Type B pancreatic cell (in vitro differentiated cells): ENCODE measurements around the gene NR6A1. TPM values are rescaled to one million over a fixed set of nuclear protein-coding genes. Genes with fewer than 3 reads are reported as not detected.

Experiments used
- DNase-seq: peaks from one replicate; pipeline ENCODE4 v3.0.0; 2021; ENCODE audit warnings: mixed read lengths; ENCODE audit not compliant: unreplicated experiment; ENCODE audit errors: extremely low spot score
- H3K27ac Mint-ChIP-seq: 2 replicates; pipeline ENCODE4 v1.8.0; 2021; ENCODE audit warnings: mild to moderate bottlenecking, mixed read lengths
- H3K27me3 Mint-ChIP-seq: 2 replicates; pipeline ENCODE4 v1.8.0; 2021; ENCODE audit warnings: mixed read lengths
- H3K36me3 Mint-ChIP-seq: 2 replicates; pipeline ENCODE4 v1.8.0; 2021; ENCODE audit warnings: mixed read lengths
- H3K4me1 Mint-ChIP-seq: one replicate; pipeline ENCODE4 v1.8.0; 2021; ENCODE audit warnings: mixed read lengths; ENCODE audit not compliant: unreplicated experiment
- H3K4me3 Mint-ChIP-seq: 2 replicates; pipeline ENCODE4 v1.8.0; 2021; ENCODE audit warnings: mild to moderate bottlenecking, mixed read lengths
- H3K9me3 Mint-ChIP-seq: 2 replicates; pipeline ENCODE4 v1.8.0; 2021; ENCODE audit warnings: mixed read lengths
- CTCF ChIP-seq: fragments of 200-600 bp; sonication (generic); conservative IDR thresholded peaks from 2 replicates; pipeline ENCODE4 v1.5.0; 2021; ENCODE audit warnings: antibody characterized with exemption, mild to moderate bottlenecking
- long read RNA-seq: library from polyadenylated mRNA; unstranded; transcript quantifications from one replicate; pipeline ENCODE4 v2.0.0, GENCODE V29; 2020
- total RNA-seq: library from RNA; stranded (reverse); gene quantifications from 2 replicates; pipeline ENCODE4 v1.2.1, GENCODE V29; 2021; ENCODE audit warnings: low replicate concordance

NR6A1 gene
- total RNA-seq, result 6.5 and 10.0 TPM in 2 replicates
- long read RNA-seq, partial matches to known transcripts, result 0 of 5 reads
- long read RNA-seq, other reads (novel, unspliced or antisense), result 5 of 5 reads

GRCh38 chr9:124771021-124771866 is at the start of gene NR6A1:
TSS of gene NR6A1 (minus strand) at chr9:124771311.
- Mint-ChIP-seq H3K36me3 (no peaks in the 10 kb centered on the region), H3K27me3 (peaks cover 54% of the 10 kb centered on the region), H3K4me3 (peak within 1 kb of the TSS; percentile 95)

DNA sequence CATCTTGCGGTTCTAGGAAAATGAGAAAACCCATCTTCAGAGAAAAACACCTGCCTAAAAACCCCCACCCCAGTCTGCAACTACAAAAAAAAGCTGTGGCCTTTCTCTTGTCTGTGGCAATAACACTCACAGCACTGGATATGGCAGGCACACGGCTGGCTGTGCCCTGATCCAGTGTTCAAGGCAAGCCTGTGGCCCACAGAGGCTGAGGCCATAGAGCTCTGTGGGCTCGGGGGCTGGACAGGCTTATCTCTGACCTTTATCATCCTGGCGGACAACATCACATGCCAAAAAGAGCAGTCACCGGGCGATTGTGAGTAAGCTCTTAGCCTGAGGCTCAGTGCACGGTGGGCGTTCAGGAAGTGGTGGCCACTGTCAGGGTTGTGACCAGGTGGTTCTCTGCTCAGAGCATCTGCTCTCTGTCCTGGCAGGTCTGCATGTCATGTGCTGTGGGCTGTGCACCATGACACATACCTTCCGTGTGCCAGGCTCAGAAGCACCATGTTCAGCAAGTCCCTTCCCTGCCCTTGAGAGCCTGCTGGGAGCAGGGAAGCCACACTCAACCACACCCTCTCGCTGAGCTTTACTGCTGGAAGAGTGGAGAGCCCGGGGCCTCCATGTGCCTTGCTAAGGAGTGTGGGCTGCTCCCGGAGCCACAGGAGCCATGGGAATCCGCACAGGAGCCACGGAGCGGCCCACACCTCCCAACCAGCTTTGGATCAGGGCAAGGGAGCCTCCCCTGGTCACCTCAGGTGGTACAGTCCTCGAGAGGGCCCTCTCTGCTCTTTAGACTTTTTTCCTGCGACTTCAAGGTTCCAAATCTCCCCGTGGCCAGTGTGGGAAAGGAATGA is 47.5 kb upstream of the NR6A1 start:
- Mint-ChIP-seq H3K36me3 (no peaks in the 10 kb centered on the region), H3K27me3 (no peaks in the 10 kb centered on the region), H3K4me1 (peaks cover 14% of the 10 kb centered on the region), H3K27ac (peak overlapping the region; percentile 77), H3K9me3 (no peaks in the 10 kb centered on the region), H3K4me3 (no peak overlapping the region)
- no peak for TF ChIP-seq CTCF
- no peak for DNase-seq

More at GRCh38 chr9:124771021-124771866, at the start of gene NR6A1:
- peaks cover 24% of the 10 kb centered on the region for H3K4me1 Mint-ChIP-seq
- TF ChIP-seq CTCF, result peak; percentile 56
- peak within 1 kb of the TSS; percentile 99 for H3K27ac Mint-ChIP-seq
- H3K9me3 Mint-ChIP-seq, result no peaks in the 10 kb centered on the region
- DNase-seq, result peak; percentile 96

- H3K4me1 Mint-ChIP-seq, result peaks cover 20% of the 10 kb centered on the region
These were observed 44.5 kb upstream of the NR6A1 start for GRCh38 chr9:124815601-124816000.

DNA sequence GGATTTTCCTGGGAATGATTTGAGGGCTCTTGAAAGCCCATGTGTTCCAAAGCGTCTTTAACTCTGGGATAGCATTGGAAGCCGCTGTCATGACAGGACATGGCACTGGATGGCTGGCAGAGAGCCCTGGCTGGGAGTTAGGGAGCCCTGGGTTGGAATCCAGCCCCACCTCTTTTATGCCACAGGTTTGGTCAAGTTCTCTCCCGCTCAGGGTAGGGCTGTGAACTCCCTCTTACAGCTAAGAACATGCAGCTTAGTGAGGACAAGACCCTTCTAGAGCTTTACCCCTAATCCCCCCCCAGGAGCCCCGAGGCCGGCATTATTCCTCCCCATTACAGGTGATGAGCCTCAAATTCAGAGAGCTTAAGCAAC is 43.0 kb upstream of the NR6A1 start:
- Mint-ChIP-seq H3K9me3 (no peaks in the 10 kb centered on the region), H3K4me1 (peaks cover 24% of the 10 kb centered on the region), H3K27ac (peak overlapping the region; percentile 98), H3K27me3 (no peaks in the 10 kb centered on the region), H3K36me3 (no peaks in the 10 kb centered on the region), H3K4me3 (no peak overlapping the region)
- no peak for DNase-seq
- no peak for TF ChIP-seq CTCF

More at GRCh38 chr9:124815601-124816000, 44.5 kb upstream of the NR6A1 start:
- no peak for TF ChIP-seq CTCF
- H3K27ac Mint-ChIP-seq, result no peak overlapping the region
- H3K27me3 Mint-ChIP-seq, result no peaks in the 10 kb centered on the region
- no peak for DNase-seq
- no peak overlapping the region for H3K4me3 Mint-ChIP-seq
- no peaks in the 10 kb centered on the region for H3K36me3 Mint-ChIP-seq
- H3K9me3 Mint-ChIP-seq, result no peaks in the 10 kb centered on the region

- Mint-ChIP-seq H3K27ac (peak overlapping the region; percentile 98), H3K9me3 (no peaks in the 10 kb centered on the region), H3K4me3 (no peak overlapping the region), H3K27me3 (no peaks in the 10 kb centered on the region), H3K36me3 (no peaks in the 10 kb centered on the region), H3K4me1 (peaks cover 24% of the 10 kb centered on the region)
- TF ChIP-seq CTCF, result no peak
- DNase-seq, result no peak
These were observed 42.5 kb upstream of the NR6A1 start for GRCh38 chr9:124813501-124814163.
